Neural progenitor cell (in vitro differentiated cells): ENCODE data around the gene CASTOR1. TPM values are rescaled to one million over a fixed set of nuclear protein-coding genes. Genes with fewer than 3 reads are reported as not detected.
A peak's percentile ranks its signal among the peaks of the same experiment; 100 is the strongest.

Source experiments
- DNase-seq: peaks from one replicate; pipeline ENCODE4 v3.0.0-alpha.2; 2016; ENCODE audit warnings: low spot score
- H2AFZ ChIP-seq: fragments of 200-600 bp; sonication (generic); replicated peaks from 2 replicates; pipeline ENCODE4 v1.6.1; 2016; ENCODE audit warnings: antibody characterized with exemption
- H3F3A ChIP-seq: fragments of 200-600 bp; sonication (generic); 2 replicates; pipeline ENCODE4 v1.6.1; 2016; ENCODE audit warnings: antibody characterized with exemption, low read depth
- H3K27ac ChIP-seq: fragments of 200-600 bp; sonication (generic); 2 replicates; pipeline ENCODE4 v1.5.1; 2016; ENCODE audit warnings: mild to moderate bottlenecking
- H3K27me3 ChIP-seq: fragments of 200-600 bp; sonication (generic); 2 replicates; pipeline ENCODE4 v1.6.1; 2016; ENCODE audit warnings: mild to moderate bottlenecking, moderate library complexity
- H3K36me3 ChIP-seq: fragments of 200-600 bp; sonication (generic); 2 replicates; pipeline ENCODE4 v1.5.1; 2016
- H3K4me1 ChIP-seq: fragments of 200-600 bp; sonication (generic); 2 replicates; pipeline ENCODE4 v1.6.1; 2016; ENCODE audit warnings: mixed run types
- H3K4me2 ChIP-seq: fragments of 200-600 bp; sonication (generic); 2 replicates; pipeline ENCODE4 v1.6.1; 2016
- H3K4me3 ChIP-seq: fragments of 200-600 bp; sonication (generic); 2 replicates; pipeline ENCODE4 v1.5.1; 2016
- H3K79me2 ChIP-seq: fragments of 200-600 bp; sonication (generic); 2 replicates; pipeline ENCODE4 v1.6.1; 2016; ENCODE audit warnings: low read depth
- H3K9ac ChIP-seq: fragments of 200-600 bp; sonication (generic); 2 replicates; pipeline ENCODE4 v1.6.1; 2016
- H3K9me3 ChIP-seq: fragments of 200-600 bp; sonication (generic); 2 replicates; pipeline ENCODE4 v1.5.1; 2016; ENCODE audit warnings: low read depth
- H4K20me1 ChIP-seq: fragments of 200-600 bp; sonication (generic); 2 replicates; pipeline ENCODE4 v1.6.1; 2016; ENCODE audit warnings: low read depth
- H3K27ac Mint-ChIP-seq: 3 replicates; pipeline ENCODE4 v1.8.0; 2021; ENCODE audit warnings: mixed read lengths
- H3K27me3 Mint-ChIP-seq: 2 replicates; pipeline ENCODE4 v1.8.0; 2022; ENCODE audit warnings: low read depth, mild to moderate bottlenecking, inconsistent platforms, moderate library complexity, mixed read lengths; ENCODE audit not compliant: insufficient read depth
- H3K36me3 Mint-ChIP-seq: 3 replicates; pipeline ENCODE4 v1.8.0; 2021; ENCODE audit warnings: mixed read lengths
- H3K4me1 Mint-ChIP-seq: 3 replicates; pipeline ENCODE4 v1.8.0; 2021; ENCODE audit warnings: mixed read lengths
- H3K4me3 Mint-ChIP-seq: 3 replicates; pipeline ENCODE4 v1.8.0; 2021; ENCODE audit warnings: mild to moderate bottlenecking, moderate library complexity, mixed read lengths
- H3K9me3 Mint-ChIP-seq: 3 replicates; pipeline ENCODE4 v1.8.0; 2020; ENCODE audit warnings: mixed read lengths
- CTCF ChIP-seq: fragments of 200-600 bp; sonication (generic); IDR thresholded peaks from 2 replicates; pipeline ENCODE4 v1.5.1; 2017; ENCODE audit warnings: antibody characterized with exemption, mild to moderate bottlenecking
- EZH2 ChIP-seq: fragments of 200-600 bp; sonication (generic); IDR thresholded peaks from 2 replicates; pipeline ENCODE4 v1.6.1; 2017; ENCODE audit warnings: antibody characterized with exemption, mild to moderate bottlenecking, moderate library complexity
- EZH2phosphoT487 ChIP-seq: fragments of 200-600 bp; sonication (generic); IDR thresholded peaks from 2 replicates; pipeline ENCODE4 v1.6.1; 2017; ENCODE audit warnings: antibody characterized with exemption
- total RNA-seq: library from RNA; depleted of rRNA; stranded (reverse); fragments of >200 nt; gene quantifications from 2 replicates; pipeline ENCODE4 v1.2.3, GENCODE V29; 2015; ENCODE audit warnings: low replicate concordance

CASTOR1 gene
- total RNA-seq, 1 donor from 2014 or later = 6.2 TPM

- H3K4me2 ChIP-seq = peak overlapping the region; percentile 92
- H3K27me3 Mint-ChIP-seq = no peaks in the 10 kb centered on the region
- peak overlapping the region; percentile 98 for H3K4me3 ChIP-seq
- H3K9me3 ChIP-seq = no peaks in the 10 kb centered on the region
- peak overlapping the region; percentile 95 for H2AFZ ChIP-seq
- no peaks in the 10 kb centered on the region for H3K9me3 Mint-ChIP-seq
- H3K36me3 Mint-ChIP-seq = peaks cover 3% of the 10 kb centered on the region
- H3K27ac ChIP-seq = no peak overlapping the region
- H3K4me1 Mint-ChIP-seq = peaks cover 19% of the 10 kb centered on the region
- H4K20me1 ChIP-seq = peaks cover 17% of the 10 kb centered on the region
- H3K9ac ChIP-seq = peak overlapping the region; percentile 52
- no peaks in the 10 kb centered on the region for H3K79me2 ChIP-seq
- no peaks in the 10 kb centered on the region for H3K36me3 ChIP-seq
- peak overlapping the region; percentile 86 for H3K4me3 Mint-ChIP-seq
- no peak for DNase-seq
- H3K27ac Mint-ChIP-seq = no peak overlapping the region
- H3K27me3 ChIP-seq = no peaks in the 10 kb centered on the region
- no peak for TF ChIP-seq EZH2phosphoT487
- TF ChIP-seq EZH2 = no peak
- no peak for TF ChIP-seq CTCF
- peaks cover 14% of the 10 kb centered on the region for H3K4me1 ChIP-seq
- H3F3A ChIP-seq = peaks cover 11% of the 10 kb centered on the region
Observed at GRCh38 chr22:30326255-30326705, 37.0 kb upstream of the CASTOR1 start.

DNA sequence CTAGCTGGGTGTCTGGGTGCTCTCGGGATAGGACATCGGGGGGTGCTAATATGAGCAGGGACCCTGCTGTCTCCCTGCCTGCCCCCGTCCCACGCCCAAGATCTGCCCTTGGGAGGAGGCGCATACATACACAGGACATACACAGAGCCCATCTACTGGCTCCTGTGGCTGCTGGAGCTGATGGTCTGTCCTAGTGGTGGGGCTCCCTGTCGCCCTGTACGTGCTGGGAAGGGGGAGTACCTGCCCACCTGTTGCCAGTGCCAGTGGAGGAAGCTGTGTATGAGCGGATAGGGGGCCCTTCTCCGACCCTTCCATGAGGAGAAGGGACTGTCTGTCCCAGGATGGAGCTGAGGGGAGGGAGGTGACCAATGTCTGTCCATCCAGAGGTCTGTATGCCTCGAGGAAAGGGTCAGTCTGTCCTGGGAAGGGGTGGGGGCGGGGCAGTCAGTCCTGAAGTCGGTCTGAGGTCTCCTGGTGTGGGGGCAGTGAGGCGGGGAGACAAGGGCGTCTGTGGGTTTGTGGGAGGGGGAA, 36.5 kb upstream of the CASTOR1 start:
- TF ChIP-seq EZH2phosphoT487 = no peak
- H3F3A ChIP-seq = peaks cover 9% of the 10 kb centered on the region
- DNase-seq = peak; percentile 12
- H3K27me3 Mint-ChIP-seq = no peaks in the 10 kb centered on the region
- peak overlapping the region; percentile 86 for H3K4me3 Mint-ChIP-seq
- H3K4me3 ChIP-seq = peak overlapping the region; percentile 98
- H3K4me1 Mint-ChIP-seq = peaks cover 19% of the 10 kb centered on the region
- H3K27ac ChIP-seq = no peak overlapping the region
- no peak overlapping the region for H3K9ac ChIP-seq
- H4K20me1 ChIP-seq = peaks cover 17% of the 10 kb centered on the region
- H3K27ac Mint-ChIP-seq = no peak overlapping the region
- peak overlapping the region; percentile 92 for H3K4me2 ChIP-seq
- no peaks in the 10 kb centered on the region for H3K36me3 ChIP-seq
- H3K27me3 ChIP-seq = no peaks in the 10 kb centered on the region
- H3K4me1 ChIP-seq = peaks cover 14% of the 10 kb centered on the region
- H3K9me3 ChIP-seq = no peaks in the 10 kb centered on the region
- no peaks in the 10 kb centered on the region for H3K9me3 Mint-ChIP-seq
- H3K36me3 Mint-ChIP-seq = peaks cover 3% of the 10 kb centered on the region
- H2AFZ ChIP-seq = no peak overlapping the region
- H3K79me2 ChIP-seq = no peaks in the 10 kb centered on the region

DNA sequence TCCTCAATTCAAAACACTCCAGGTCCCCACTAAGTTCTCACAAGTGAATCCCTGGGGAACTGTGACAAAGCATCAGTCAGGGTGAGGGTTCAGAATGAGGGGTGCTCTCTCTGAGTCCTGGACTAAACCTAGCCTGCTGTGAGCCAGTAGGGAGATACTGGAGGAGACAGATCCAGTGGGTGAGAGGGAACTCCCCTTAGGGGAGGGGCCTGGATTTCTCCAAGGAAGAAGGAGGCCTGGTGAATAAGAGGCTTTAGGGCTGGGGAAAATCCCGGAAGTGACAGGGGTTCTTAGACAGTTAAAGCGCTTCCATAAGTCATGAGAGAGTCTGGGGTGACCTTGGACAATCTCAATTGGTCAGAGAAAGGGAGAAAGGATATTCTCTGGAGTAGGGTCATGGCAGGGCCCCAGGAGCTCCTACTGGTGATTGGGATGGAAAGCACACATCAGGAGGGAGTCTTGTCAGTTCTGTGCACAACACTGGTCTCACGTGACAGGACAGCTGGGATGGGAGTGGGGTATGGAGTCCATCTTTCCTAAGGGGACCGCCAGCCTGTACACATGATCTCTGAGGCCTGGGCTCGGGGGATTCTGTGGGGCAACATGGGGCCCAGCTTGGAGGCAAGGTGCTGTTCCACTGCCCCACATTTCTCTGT, 35.9 kb upstream of the CASTOR1 start:
- peaks cover 14% of the 10 kb centered on the region for H3K4me1 ChIP-seq
- no peaks in the 10 kb centered on the region for H3K9me3 ChIP-seq
- Mint-ChIP-seq H3K27ac (peak overlapping the region; percentile 69), H3K36me3 (no peaks in the 10 kb centered on the region), H3K9me3 (no peaks in the 10 kb centered on the region), H3K27me3 (no peaks in the 10 kb centered on the region), H3K4me3 (peak overlapping the region; percentile 86), H3K4me1 (peaks cover 19% of the 10 kb centered on the region)
- H3K36me3 ChIP-seq = no peaks in the 10 kb centered on the region
- no peak for TF ChIP-seq EZH2phosphoT487
- TF ChIP-seq CTCF = no peak
- TF ChIP-seq EZH2 = no peak
- no peak overlapping the region for H3K27ac ChIP-seq
- H3K27me3 ChIP-seq = no peaks in the 10 kb centered on the region
- peaks cover 17% of the 10 kb centered on the region for H4K20me1 ChIP-seq
- H3K4me3 ChIP-seq = no peak overlapping the region
- peak overlapping the region; percentile 92 for H3K4me2 ChIP-seq
- peaks cover 6% of the 10 kb centered on the region for H3F3A ChIP-seq
- H3K79me2 ChIP-seq = no peaks in the 10 kb centered on the region
- peak; percentile 50 for DNase-seq
- no peak overlapping the region for H2AFZ ChIP-seq
- H3K9ac ChIP-seq = no peak overlapping the region
